ENCODE results near the gene WIF1. TPM values are rescaled to one million over a fixed set of nuclear protein-coding genes. Genes with fewer than 3 reads are reported as not detected.

WIF1 gene
- polyA plus RNA-seq, 2 donors: 0.25 to 0.47 TPM

GRCh38 chr12:65094722-65095121, 26.4 kb downstream of the WIF1 start:
- Histone ChIP-seq H3K27me3 (ENCODE audit: control insufficient read depth in 1 of 2, insufficient read depth in 2 of 2, low read length in 2 of 2) (no peaks in the 10 kb centered on the region), H3K27ac (ENCODE audit: low read depth in 2 of 2, low read length in 1 of 2) (no peak overlapping the region), H3K4me1 (ENCODE audit: control insufficient read depth in 2 of 2, insufficient read depth in 2 of 2, low read length in 1 of 2) (no peaks in the 10 kb centered on the region), H3K9me3 (ENCODE audit: control insufficient read depth in 2 of 2, insufficient read depth in 1 of 2, low read depth in 1 of 2, low read length in 1 of 2) (no peaks in the 10 kb centered on the region), H3K36me3 (ENCODE audit: control insufficient read depth in 2 of 2, insufficient read depth in 2 of 2, low read length in 1 of 2) (no peaks in the 10 kb centered on the region), H3K4me3 (ENCODE audit: low read depth in 1 of 2, low read length in 2 of 2) (no peak overlapping the region)
- 78 to 84% methylated on average over 2 of the region's 2 CpGs for WGBS, 2 donors

GRCh38 chr12:65093606-65094005, 27.5 kb downstream of the WIF1 start:
- Histone ChIP-seq H3K9me3 (ENCODE audit: control insufficient read depth in 2 of 2, insufficient read depth in 1 of 2, low read depth in 1 of 2, low read length in 1 of 2) (no peaks in the 10 kb centered on the region), H3K27me3 (ENCODE audit: control insufficient read depth in 1 of 2, insufficient read depth in 2 of 2, low read length in 2 of 2) (no peaks in the 10 kb centered on the region), H3K4me3 (ENCODE audit: low read depth in 1 of 2, low read length in 2 of 2) (no peak overlapping the region), H3K36me3 (ENCODE audit: control insufficient read depth in 2 of 2, insufficient read depth in 2 of 2, low read length in 1 of 2) (no peaks in the 10 kb centered on the region), H3K27ac (ENCODE audit: low read depth in 2 of 2, low read length in 1 of 2) (no peak overlapping the region), H3K4me1 (ENCODE audit: control insufficient read depth in 2 of 2, insufficient read depth in 2 of 2, low read length in 1 of 2) (no peaks in the 10 kb centered on the region)
- WGBS, 2 donors: 30 to 43% methylated on average over 5 of the region's 5 CpGs

DNA sequence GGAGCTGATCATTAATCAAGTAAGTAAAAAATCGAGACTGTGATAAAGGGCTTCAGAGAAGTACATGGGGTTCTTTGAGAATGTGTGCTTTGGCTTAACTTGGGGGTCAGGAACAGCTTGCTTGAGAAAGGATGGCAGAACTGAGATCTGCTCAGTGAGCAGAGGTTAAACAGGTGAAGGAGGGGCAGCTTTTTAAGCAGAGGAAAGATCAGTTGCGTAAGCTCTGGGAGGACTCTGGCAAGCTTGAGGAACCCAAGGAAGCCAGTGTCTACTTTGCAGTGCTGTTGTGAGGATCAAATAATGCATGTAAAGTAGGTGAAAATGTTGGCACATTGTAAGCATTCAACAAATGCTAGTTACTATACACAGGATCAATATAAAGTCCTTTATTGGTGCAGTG, 30.6 kb downstream of the WIF1 start:
- no peaks in the 10 kb centered on the region for H3K4me1 ChIP-seq (ENCODE audit: control insufficient read depth in 2 of 2, insufficient read depth in 2 of 2, low read length in 1 of 2)
- no peak overlapping the region for H3K27ac ChIP-seq (ENCODE audit: low read depth in 2 of 2, low read length in 1 of 2)
- no peaks in the 10 kb centered on the region for H3K9me3 ChIP-seq (ENCODE audit: control insufficient read depth in 2 of 2, insufficient read depth in 1 of 2, low read depth in 1 of 2, low read length in 1 of 2)
- 65 to 70% methylated on average over 2 of the region's 2 CpGs for WGBS, 2 donors
- H3K36me3 ChIP-seq (ENCODE audit: control insufficient read depth in 2 of 2, insufficient read depth in 2 of 2, low read length in 1 of 2): no peaks in the 10 kb centered on the region
- no peak overlapping the region for H3K4me3 ChIP-seq (ENCODE audit: low read depth in 1 of 2, low read length in 2 of 2)
- no peaks in the 10 kb centered on the region for H3K27me3 ChIP-seq (ENCODE audit: control insufficient read depth in 1 of 2, insufficient read depth in 2 of 2, low read length in 2 of 2)

- Histone ChIP-seq H3K27me3 (ENCODE audit: control insufficient read depth in 1 of 2, insufficient read depth in 2 of 2, low read length in 2 of 2) (no peaks in the 10 kb centered on the region), H3K4me3 (ENCODE audit: low read depth in 1 of 2, low read length in 2 of 2) (no peak overlapping the region), H3K27ac (ENCODE audit: low read depth in 2 of 2, low read length in 1 of 2) (no peak overlapping the region), H3K4me1 (ENCODE audit: control insufficient read depth in 2 of 2, insufficient read depth in 2 of 2, low read length in 1 of 2) (no peaks in the 10 kb centered on the region), H3K9me3 (ENCODE audit: control insufficient read depth in 2 of 2, insufficient read depth in 1 of 2, low read depth in 1 of 2, low read length in 1 of 2) (no peaks in the 10 kb centered on the region), H3K36me3 (ENCODE audit: control insufficient read depth in 2 of 2, insufficient read depth in 2 of 2, low read length in 1 of 2) (no peaks in the 10 kb centered on the region)
- 57 to 67% methylated on average over 2 of the region's 2 CpGs for WGBS, 2 donors
Observed at GRCh38 chr12:65086236-65086635, 34.9 kb downstream of the WIF1 start.

DNA sequence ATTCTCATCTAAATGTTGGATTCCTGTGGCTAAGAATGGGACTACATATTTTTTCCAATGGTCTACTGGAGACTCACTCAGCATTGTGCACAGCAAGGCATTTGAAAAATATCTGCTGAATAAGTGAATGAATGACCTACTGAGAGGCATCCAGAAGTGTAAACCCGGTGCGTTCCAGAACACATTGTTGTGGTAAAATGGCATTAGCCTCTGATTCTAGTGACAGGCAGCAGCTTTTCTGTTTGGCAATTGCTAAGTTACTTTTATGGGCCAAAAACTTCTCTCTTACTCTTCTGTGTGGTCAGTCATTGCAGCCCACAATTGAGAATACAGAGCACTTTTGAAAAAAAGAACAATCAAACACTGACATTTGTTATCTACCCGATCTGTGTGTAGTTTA, 36.5 kb downstream of the WIF1 start:
- no peaks in the 10 kb centered on the region for H3K36me3 ChIP-seq (ENCODE audit: control insufficient read depth in 2 of 2, insufficient read depth in 2 of 2, low read length in 1 of 2)
- no peaks in the 10 kb centered on the region for H3K27me3 ChIP-seq (ENCODE audit: control insufficient read depth in 1 of 2, insufficient read depth in 2 of 2, low read length in 2 of 2)
- H3K4me3 ChIP-seq (ENCODE audit: low read depth in 1 of 2, low read length in 2 of 2): no peak overlapping the region
- no peaks in the 10 kb centered on the region for H3K4me1 ChIP-seq (ENCODE audit: control insufficient read depth in 2 of 2, insufficient read depth in 2 of 2, low read length in 1 of 2)
- WGBS, 2 donors: 55 to 69% methylated on average over 3 of the region's 3 CpGs
- H3K9me3 ChIP-seq (ENCODE audit: control insufficient read depth in 2 of 2, insufficient read depth in 1 of 2, low read depth in 1 of 2, low read length in 1 of 2): no peaks in the 10 kb centered on the region
- no peak overlapping the region for H3K27ac ChIP-seq (ENCODE audit: low read depth in 2 of 2, low read length in 1 of 2)

- Histone ChIP-seq H3K36me3 (ENCODE audit: control insufficient read depth in 2 of 2, insufficient read depth in 2 of 2, low read length in 1 of 2) (no peaks in the 10 kb centered on the region), H3K4me1 (ENCODE audit: control insufficient read depth in 2 of 2, insufficient read depth in 2 of 2, low read length in 1 of 2) (no peaks in the 10 kb centered on the region), H3K9me3 (ENCODE audit: control insufficient read depth in 2 of 2, insufficient read depth in 1 of 2, low read depth in 1 of 2, low read length in 1 of 2) (no peaks in the 10 kb centered on the region), H3K27ac (ENCODE audit: low read depth in 2 of 2, low read length in 1 of 2) (no peak overlapping the region), H3K27me3 (ENCODE audit: control insufficient read depth in 1 of 2, insufficient read depth in 2 of 2, low read length in 2 of 2) (no peaks in the 10 kb centered on the region), H3K4me3 (ENCODE audit: low read depth in 1 of 2, low read length in 2 of 2) (no peak overlapping the region)
- WGBS, 2 donors: 91 to 99% methylated on average over 2 of the region's 2 CpGs
Observed at GRCh38 chr12:65083581-65083980, 37.5 kb downstream of the WIF1 start.

DNA sequence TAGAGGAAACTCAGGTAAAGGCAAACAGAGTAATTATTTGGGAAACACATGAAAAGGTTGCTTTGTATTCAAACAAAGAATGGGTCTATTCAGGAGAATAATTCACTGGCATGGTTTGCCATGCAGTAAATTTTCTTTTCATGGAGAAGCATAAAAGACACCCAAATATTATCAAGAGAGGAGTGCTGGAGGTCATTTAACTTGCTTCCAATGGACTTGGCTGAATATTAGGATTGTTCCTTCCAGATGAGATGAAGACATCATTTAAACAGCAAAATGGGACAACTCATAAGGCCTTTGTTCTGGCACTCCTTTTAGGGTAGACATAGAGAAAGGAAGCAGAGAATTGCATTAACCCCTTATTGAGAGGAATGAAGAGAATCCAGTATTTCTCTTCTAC, 38.7 kb downstream of the WIF1 start:
- no peak overlapping the region for H3K4me3 ChIP-seq (ENCODE audit: low read depth in 1 of 2, low read length in 2 of 2)
- no peaks in the 10 kb centered on the region for H3K9me3 ChIP-seq (ENCODE audit: control insufficient read depth in 2 of 2, insufficient read depth in 1 of 2, low read depth in 1 of 2, low read length in 1 of 2)
- H3K4me1 ChIP-seq (ENCODE audit: control insufficient read depth in 2 of 2, insufficient read depth in 2 of 2, low read length in 1 of 2): no peaks in the 10 kb centered on the region
- H3K27me3 ChIP-seq (ENCODE audit: control insufficient read depth in 1 of 2, insufficient read depth in 2 of 2, low read length in 2 of 2): no peaks in the 10 kb centered on the region
- no peaks in the 10 kb centered on the region for H3K36me3 ChIP-seq (ENCODE audit: control insufficient read depth in 2 of 2, insufficient read depth in 2 of 2, low read length in 1 of 2)
- no peak overlapping the region for H3K27ac ChIP-seq (ENCODE audit: low read depth in 2 of 2, low read length in 1 of 2)

GRCh38 chr12:65081496-65081895, 39.6 kb downstream of the WIF1 start:
- Histone ChIP-seq H3K27me3 (ENCODE audit: control insufficient read depth in 1 of 2, insufficient read depth in 2 of 2, low read length in 2 of 2) (no peaks in the 10 kb centered on the region), H3K9me3 (ENCODE audit: control insufficient read depth in 2 of 2, insufficient read depth in 1 of 2, low read depth in 1 of 2, low read length in 1 of 2) (no peaks in the 10 kb centered on the region), H3K4me3 (ENCODE audit: low read depth in 1 of 2, low read length in 2 of 2) (no peak overlapping the region), H3K36me3 (ENCODE audit: control insufficient read depth in 2 of 2, insufficient read depth in 2 of 2, low read length in 1 of 2) (no peaks in the 10 kb centered on the region), H3K4me1 (ENCODE audit: control insufficient read depth in 2 of 2, insufficient read depth in 2 of 2, low read length in 1 of 2) (no peaks in the 10 kb centered on the region), H3K27ac (ENCODE audit: low read depth in 2 of 2, low read length in 1 of 2) (no peak overlapping the region)
- WGBS, 2 donors: 27 to 33% methylated on average over 1 of the region's 1 CpG

DNA sequence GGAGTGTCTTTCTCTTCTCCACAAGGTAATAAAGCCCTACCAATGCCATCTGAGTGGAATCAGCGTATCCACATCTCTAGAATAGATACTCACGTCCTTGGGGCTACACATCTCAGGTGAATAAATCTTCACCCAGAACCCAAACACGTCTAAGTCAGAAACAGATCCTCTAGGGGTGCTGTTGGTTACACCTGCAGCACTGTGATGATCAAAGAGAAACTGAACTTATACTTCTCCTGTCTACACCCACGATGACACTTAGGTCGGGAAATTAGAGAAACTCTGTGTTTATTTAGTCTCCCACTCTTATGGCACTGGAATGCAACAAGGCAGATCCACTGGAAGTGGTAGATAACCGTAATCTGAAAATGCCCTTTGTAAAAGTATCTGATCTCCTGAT, 46.2 kb downstream of the WIF1 start:
- H3K27ac ChIP-seq (ENCODE audit: low read depth in 2 of 2, low read length in 1 of 2): no peak overlapping the region
- WGBS, 2 donors: 62 to 68% methylated on average over 6 of the region's 6 CpGs
- H3K9me3 ChIP-seq (ENCODE audit: control insufficient read depth in 2 of 2, insufficient read depth in 1 of 2, low read depth in 1 of 2, low read length in 1 of 2): no peaks in the 10 kb centered on the region
- no peaks in the 10 kb centered on the region for H3K36me3 ChIP-seq (ENCODE audit: control insufficient read depth in 2 of 2, insufficient read depth in 2 of 2, low read length in 1 of 2)
- no peaks in the 10 kb centered on the region for H3K4me1 ChIP-seq (ENCODE audit: control insufficient read depth in 2 of 2, insufficient read depth in 2 of 2, low read length in 1 of 2)
- H3K27me3 ChIP-seq (ENCODE audit: control insufficient read depth in 1 of 2, insufficient read depth in 2 of 2, low read length in 2 of 2): no peaks in the 10 kb centered on the region
- no peak overlapping the region for H3K4me3 ChIP-seq (ENCODE audit: low read depth in 1 of 2, low read length in 2 of 2)

- Histone ChIP-seq H3K36me3 (ENCODE audit: control insufficient read depth in 2 of 2, insufficient read depth in 2 of 2, low read length in 1 of 2) (no peaks in the 10 kb centered on the region), H3K9me3 (ENCODE audit: control insufficient read depth in 2 of 2, insufficient read depth in 1 of 2, low read depth in 1 of 2, low read length in 1 of 2) (no peaks in the 10 kb centered on the region), H3K4me3 (ENCODE audit: low read depth in 1 of 2, low read length in 2 of 2) (no peak overlapping the region), H3K4me1 (ENCODE audit: control insufficient read depth in 2 of 2, insufficient read depth in 2 of 2, low read length in 1 of 2) (no peaks in the 10 kb centered on the region), H3K27ac (ENCODE audit: low read depth in 2 of 2, low read length in 1 of 2) (no peak overlapping the region), H3K27me3 (ENCODE audit: control insufficient read depth in 1 of 2, insufficient read depth in 2 of 2, low read length in 2 of 2) (peaks cover 0 to 3% of the 10 kb centered on the region in 2 donors)
- 73 to 83% methylated on average over 2 of the region's 2 CpGs for WGBS, 2 donors
Observed at GRCh38 chr12:65069336-65069735, 51.8 kb downstream of the WIF1 start.

All from esophagus (tissue), 2 donors.